A673 (cell line): ENCODE data around the gene RPF1.

Experiments
- CTCF ChIP-seq: fragments of 300-800, 200-600 bp; sonication (generic); conservative IDR thresholded peaks from 2 replicates; pipeline ENCODE4 v1.5.1; 2017; ENCODE audit warnings: low read depth, mild to moderate bottlenecking, antibody characterized with exemption, low read length, moderate library complexity, mixed read lengths
- EZH2 ChIP-seq: fragments of 200-600 bp; sonication (generic); IDR thresholded peaks from 2 replicates; pipeline ENCODE4 v1.6.1; 2017; ENCODE audit warnings: borderline replicate concordance, low read depth, mild to moderate bottlenecking, mixed read lengths, antibody characterized with exemption, low read length; ENCODE audit not compliant: poor library complexity, severe bottlenecking

GRCh38 chr1:84433258-84434080 is 45.6 kb upstream of the RPF1 start:
- TF ChIP-seq CTCF (peak; percentile 86), EZH2 (no peak)
